Sigmoid colon (tissue), 7 donors: Measurements from ENCODE around the gene SLC12A9. TPM values are rescaled to one million over a fixed set of nuclear protein-coding genes. Genes with fewer than 3 reads are reported as not detected.
A peak's percentile ranks its signal among the peaks of the same experiment; 100 is the strongest.

Experiments used
- DNase-seq: peaks from one replicate; pipeline ENCODE4 v3.0.0-alpha.2; 2019
- H3K27ac ChIP-seq, 4 donors: fragments of 200-600 bp; sonication (generic); one replicate each; pipeline ENCODE4 v1.5.1; 2016 to 2019; ENCODE audit warnings: mild to moderate bottlenecking in 1 of 4
- H3K27me3 ChIP-seq, 3 donors: fragments of 200-600 bp; sonication (generic); one replicate each; pipeline ENCODE4 v1.5.1; 2019; ENCODE audit warnings: mild to moderate bottlenecking in 1 of 3
- H3K36me3 ChIP-seq, 4 donors: fragments of 200-600 bp; sonication (generic); one replicate each; pipeline ENCODE4 v1.5.1; 2016 to 2019
- H3K4me1 ChIP-seq, 4 donors: fragments of 200-600 bp; sonication (generic); one replicate each; pipeline ENCODE4 v1.5.1; 2017 to 2019
- H3K4me3 ChIP-seq, 4 donors: fragments of 200-600 bp; sonication (generic); one replicate each; pipeline ENCODE4 v1.5.1; 2017 to 2019; ENCODE audit warnings: mild to moderate bottlenecking in 2 of 4, moderate library complexity in 1 of 4
- H3K9me3 ChIP-seq, 4 donors: fragments of 200-600 bp in 3 of 4; sonication (generic) in 3 of 4; one replicate each; pipeline versions ENCODE4 v1.5.1 to v1.6.1; 2013 to 2019
- EP300 ChIP-seq, 4 donors: sonication (generic); formaldehyde crosslinking; IDR thresholded peaks; one replicate each; pipeline ENCODE4 v1.6.1; 2017; ENCODE audit warnings: antibody characterized with exemption in 4 of 4
- POLR2A ChIP-seq, 2 donors: fragments of 450-650 bp; IDR thresholded peaks; one replicate each; pipeline ENCODE4 v1.6.1; 2016; ENCODE audit warnings: antibody characterized with exemption in 2 of 2, mild to moderate bottlenecking in 2 of 2, moderate library complexity in 2 of 2
- POLR2AphosphoS5 ChIP-seq, 4 donors: sonication (generic); formaldehyde crosslinking; IDR thresholded peaks; one replicate each; pipeline ENCODE4 v1.6.1; 2017; ENCODE audit warnings: antibody characterized with exemption in 4 of 4
- WGBS, 2 donors: extraction: QIAGEN DNeasy Blood & Tissue Kit; methylation state at CpG; one replicate each; pipeline ENCODE4 v1.1.7; 2013; 5-methylcytosine and 5-hydroxymethylcytosine counted together
- intact Hi-C: fragments of 100-400 bp; cut with DNase I; formaldehyde crosslinking; loops from one replicate; pipeline ENCODE4 v1.15.1; 2023
- polyA plus RNA-seq, 3 donors: library from polyadenylated mRNA; stranded (reverse); fragments of 200-250 nt; gene quantifications; one replicate each; pipeline ENCODE4 v1.2.3, GENCODE V29; 2013
- total RNA-seq, 4 donors: library from RNA; depleted of rRNA; stranded (reverse); fragments of >200 nt; gene quantifications; one replicate each; pipeline ENCODE4 v1.1.0, GENCODE V29; 2016
- TF ChIP-seq, protein P1 (sequence below), 4 experiments: fragments of 450-650 bp in 3 of 4; fragments of 200-600 bp in 1 of 4; IDR thresholded peaks; one replicate each; pipeline ENCODE4 v1.5.1; 2016 to 2019; ENCODE audit warnings: antibody characterized with exemption in 4 of 4, mild to moderate bottlenecking in 3 of 4, moderate library complexity in 2 of 4
- donor health status: healthy with polysubstance abuse.
- donor health status: Bipolar disorder and iron deficiency.
- donor health status: healthy.

The SLC12A9 gene
- total and polyA plus RNA-seq, 7 donors, result 2.5 to 34.2 (median 12.1) TPM

DNA sequence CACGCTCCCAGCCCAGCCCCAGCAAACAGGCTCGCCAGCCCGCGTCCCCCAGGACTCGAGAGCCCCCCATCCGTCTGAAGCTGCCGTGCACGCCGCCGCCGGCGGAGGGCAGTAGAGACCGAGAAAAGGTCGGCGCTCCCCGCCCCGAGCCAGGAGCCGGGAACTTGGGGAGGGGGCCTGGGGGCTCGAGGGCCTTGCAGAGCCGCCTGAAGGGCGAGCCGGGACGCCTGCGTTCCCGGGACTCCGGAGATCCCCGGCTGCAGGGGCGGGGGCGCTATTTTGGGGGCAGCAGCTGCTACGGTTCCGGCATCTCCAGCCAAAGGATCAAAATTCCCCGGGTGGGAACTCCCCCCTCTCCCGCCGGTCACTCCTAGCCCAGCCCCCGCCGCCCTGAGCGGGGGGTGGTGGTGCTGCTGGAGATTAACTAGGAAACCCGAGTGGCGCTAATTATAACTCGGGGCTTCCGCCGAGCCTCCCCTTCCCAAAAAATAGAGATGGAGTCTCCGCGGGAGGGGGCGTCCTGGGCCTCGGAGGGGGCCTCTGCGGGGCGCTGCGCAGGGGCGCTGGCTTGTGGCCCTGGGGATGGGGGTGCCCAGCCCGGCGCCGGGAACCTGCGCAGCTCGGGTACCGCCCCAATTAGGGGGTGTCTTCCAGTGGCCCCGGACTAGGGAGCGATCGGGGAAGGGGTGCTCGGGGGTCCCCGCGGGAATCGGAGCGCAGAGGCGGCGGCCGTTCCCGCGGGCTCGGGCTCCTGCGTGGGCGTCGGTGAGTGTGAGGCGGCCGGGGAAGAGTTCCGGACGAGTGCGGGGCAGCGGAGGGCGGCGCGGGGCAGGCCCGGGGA, 42.6 kb downstream of the SLC12A9 start:
- Histone ChIP-seq H3K27ac (peak overlapping the region in 1 of 4 donors; percentile 1), H3K4me1 (peaks cover 0 to 43% (median 42%) of the 10 kb centered on the region in 4 donors), H3K4me3 (peak overlapping the region; percentile 18 to 50 (median 38)), H3K36me3 (no peaks in the 10 kb centered on the region), H3K27me3 (peaks cover 27 to 59% (median 42%) of the 10 kb centered on the region in 3 donors), H3K9me3 (no peaks in the 10 kb centered on the region)
- no peak for TF ChIP-seq POLR2A (IDR thresholded peaks at IDR 0.05)
- TF ChIP-seq, protein P1, sequence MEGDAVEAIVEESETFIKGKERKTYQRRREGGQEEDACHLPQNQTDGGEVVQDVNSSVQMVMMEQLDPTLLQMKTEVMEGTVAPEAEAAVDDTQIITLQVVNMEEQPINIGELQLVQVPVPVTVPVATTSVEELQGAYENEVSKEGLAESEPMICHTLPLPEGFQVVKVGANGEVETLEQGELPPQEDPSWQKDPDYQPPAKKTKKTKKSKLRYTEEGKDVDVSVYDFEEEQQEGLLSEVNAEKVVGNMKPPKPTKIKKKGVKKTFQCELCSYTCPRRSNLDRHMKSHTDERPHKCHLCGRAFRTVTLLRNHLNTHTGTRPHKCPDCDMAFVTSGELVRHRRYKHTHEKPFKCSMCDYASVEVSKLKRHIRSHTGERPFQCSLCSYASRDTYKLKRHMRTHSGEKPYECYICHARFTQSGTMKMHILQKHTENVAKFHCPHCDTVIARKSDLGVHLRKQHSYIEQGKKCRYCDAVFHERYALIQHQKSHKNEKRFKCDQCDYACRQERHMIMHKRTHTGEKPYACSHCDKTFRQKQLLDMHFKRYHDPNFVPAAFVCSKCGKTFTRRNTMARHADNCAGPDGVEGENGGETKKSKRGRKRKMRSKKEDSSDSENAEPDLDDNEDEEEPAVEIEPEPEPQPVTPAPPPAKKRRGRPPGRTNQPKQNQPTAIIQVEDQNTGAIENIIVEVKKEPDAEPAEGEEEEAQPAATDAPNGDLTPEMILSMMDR (IDR thresholded peaks at IDR 0.05), result peak; percentile 54 to 78 (median 72)
- intact Hi-C loops, result loop anchor here (5.0 to 10.0 kb wide), 2 partner anchors 182 to 270 kb away; partner anchors contain the start of gene VGF
- peak; percentile 76 for DNase-seq
- 1% methylated on average over 83 of the region's 83 CpGs for WGBS, 2 donors

GRCh38 chr7:100895701-100895955, 43.1 kb downstream of the SLC12A9 start, which contains the start of gene ACHE:
Gene ACHE (minus strand): TSS chr7:100895888. CDS start chr7:100894232, 1,656 bp downstream.
- intact Hi-C loops, result loop anchor here (5.0 to 10.0 kb wide), 2 partner anchors 182 to 269 kb away; partner anchors contain the start of gene VGF
- 0 to 2% methylated on average over 32 of the region's 32 CpGs for WGBS, 2 donors
- TF ChIP-seq POLR2AphosphoS5 (IDR thresholded peaks at IDR 0.05), result no peak
- TF ChIP-seq POLR2A (IDR thresholded peaks at IDR 0.05), result no peak
- TF ChIP-seq, protein P1 (IDR thresholded peaks at IDR 0.05), result no peak
- no peak for TF ChIP-seq EP300 (IDR thresholded peaks at IDR 0.05)
- Histone ChIP-seq H3K27me3 (peaks cover 27 to 64% (median 42%) of the 10 kb centered on the region in 3 donors), H3K4me3 (peak within 1 kb of the TSS; percentile 18 to 50 (median 38)), H3K27ac (peak within 1 kb of the TSS in 1 of 4 donors; percentile 1), H3K4me1 (peaks cover 0 to 38% (median 37%) of the 10 kb centered on the region in 4 donors), H3K9me3 (no peaks in the 10 kb centered on the region), H3K36me3 (no peaks in the 10 kb centered on the region)
- DNase-seq, result no peak

- H3K4me1 ChIP-seq, result peaks cover 0 to 33% (median 32%) of the 10 kb centered on the region in 4 donors
- no peak for TF ChIP-seq POLR2A (IDR thresholded peaks at IDR 0.05)
- TF ChIP-seq EP300 (IDR thresholded peaks at IDR 0.05), result no peak
- TF ChIP-seq, protein P1 (IDR thresholded peaks at IDR 0.05), result no peak
- no peak for TF ChIP-seq POLR2AphosphoS5 (IDR thresholded peaks at IDR 0.05)
- H3K36me3 ChIP-seq, result no peaks in the 10 kb centered on the region
- 2 to 5% methylated on average over 54 of the region's 54 CpGs for WGBS, 2 donors
- H3K27ac ChIP-seq, result no peak overlapping the region
- intact Hi-C loops, result loop anchor here (5.0 to 10.0 kb wide), 2 partner anchors 181 to 269 kb away; partner anchors contain the start of gene VGF
- H3K27me3 ChIP-seq, result peaks cover 27 to 64% (median 42%) of the 10 kb centered on the region in 3 donors
- DNase-seq, result peak; percentile 68
- H3K9me3 ChIP-seq, result no peaks in the 10 kb centered on the region
- peak overlapping the region in 3 of 4 donors; percentile 27 to 50 (median 50) for H3K4me3 ChIP-seq
Measured at GRCh38 chr7:100895956-100896731, 43.6 kb downstream of the SLC12A9 start.

DNA sequence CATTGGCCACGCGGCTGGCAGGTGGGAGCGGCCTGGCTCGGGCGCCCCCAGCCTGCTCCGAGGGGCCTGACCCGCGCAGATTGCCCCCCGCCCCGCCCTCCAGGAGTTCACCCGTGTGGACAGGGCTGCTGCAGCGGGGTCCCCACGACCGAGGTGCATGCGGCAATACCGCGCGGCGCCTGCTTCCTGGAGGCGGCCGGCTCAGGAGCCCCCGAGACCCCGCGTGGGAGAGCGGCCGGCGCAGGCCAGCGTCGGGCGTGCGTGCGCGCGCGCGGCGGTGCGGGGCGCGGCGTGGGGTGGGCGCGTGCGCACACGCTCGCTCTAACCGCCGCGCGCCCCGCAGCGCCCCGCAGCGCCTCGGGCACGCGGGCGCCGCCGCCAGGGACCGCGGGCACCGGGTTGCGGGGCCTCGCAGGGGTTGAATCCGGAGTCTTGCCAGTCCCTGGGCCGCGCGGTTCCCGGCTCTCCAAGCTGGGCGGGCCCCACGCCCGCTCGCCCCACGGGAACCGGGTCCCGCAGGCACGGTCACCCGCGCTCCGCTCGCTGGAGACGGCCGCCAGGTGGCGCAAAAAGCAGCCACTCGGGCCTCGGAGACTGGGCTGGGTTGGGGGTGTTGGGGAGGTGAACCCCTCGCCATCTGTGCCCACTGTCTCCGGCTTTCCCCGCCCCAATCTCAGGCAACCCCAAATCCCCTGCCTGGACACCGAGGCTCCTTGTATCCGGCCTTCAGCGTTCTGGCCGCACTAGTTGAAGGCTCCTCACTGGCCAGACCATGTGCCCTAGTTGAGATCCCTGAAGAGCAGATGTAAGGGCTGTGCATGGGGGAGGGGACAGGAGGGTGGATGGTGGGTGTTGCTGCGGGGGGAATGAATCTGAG, 44.5 kb downstream of the SLC12A9 start:
- Histone ChIP-seq H3K4me1 (peaks cover 0 to 31% (median 30%) of the 10 kb centered on the region in 4 donors), H3K9me3 (no peaks in the 10 kb centered on the region), H3K36me3 (no peaks in the 10 kb centered on the region), H3K27ac (no peak overlapping the region), H3K4me3 (peak overlapping the region in 3 of 4 donors; percentile 25 to 44 (median 39)), H3K27me3 (peaks cover 27 to 67% (median 45%) of the 10 kb centered on the region in 3 donors)
- intact Hi-C loops, result loop anchor here (1.0 to 10.0 kb wide), 3 partner anchors 162 to 268 kb away; partner anchors contain the start of gene VGF
- 1 to 2% methylated on average over 95 of the region's 95 CpGs for WGBS, 2 donors
- TF ChIP-seq, protein P1 (IDR thresholded peaks at IDR 0.05), result peak; percentile 24 to 68 (median 60)
- TF ChIP-seq POLR2A (IDR thresholded peaks at IDR 0.05), result no peak
- TF ChIP-seq POLR2AphosphoS5 (IDR thresholded peaks at IDR 0.05), result no peak
- DNase-seq, result no peak
